ENCODE data around the gene RAB3IL1. TPM values are rescaled to one million over a fixed set of nuclear protein-coding genes. Genes with fewer than 3 reads are reported as not detected.

The RAB3IL1 gene
- total RNA-seq, 3 donors from 2014 or later = 11.7 to 27.9 (median 22.6) TPM

DNA sequence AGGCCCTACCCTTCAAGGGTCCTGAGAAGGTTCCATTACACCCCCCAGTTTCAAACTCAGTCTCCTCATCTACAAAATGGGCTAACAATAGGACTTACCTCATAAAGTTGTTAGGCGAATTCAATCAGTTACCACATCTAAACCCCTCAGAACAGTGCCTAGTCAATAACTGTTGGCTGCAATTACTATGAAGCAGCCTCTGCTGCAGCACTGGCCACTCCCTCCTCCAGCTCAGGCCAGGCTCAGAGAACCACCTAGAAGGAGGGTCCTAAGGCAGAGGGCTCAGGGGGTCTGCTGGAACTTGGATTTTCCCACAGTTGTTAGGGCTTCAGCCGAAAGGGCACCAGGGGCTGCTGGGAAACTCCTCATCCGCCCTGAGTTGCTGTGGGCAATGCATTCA lies 30.7 kb downstream of the RAB3IL1 start:
- no peaks in the 10 kb centered on the region for H3K36me3 ChIP-seq
- H3K27ac ChIP-seq = no peak overlapping the region
- no peak for DNase-seq (ENCODE audit: low spot score in 2 of 2)
- H3K27me3 ChIP-seq = no peaks in the 10 kb centered on the region
- intact Hi-C loops (cut with DNase I; ENCODE audit: low total_unique reads) = loop anchor here (10.0 kb wide), 1 partner anchor 72 kb away; the partner anchor contains the start of gene FADS1
- no peak overlapping the region for H3K4me3 ChIP-seq
- H3K4me1 ChIP-seq = peaks cover 4 to 7% of the 10 kb centered on the region in 2 donors
- TF ChIP-seq CTCF (IDR thresholded peaks at IDR 0.05) (no peak), POLR2A (IDR thresholded peaks at IDR 0.05) (no peak), POLR2AphosphoS5 (IDR thresholded peaks at IDR 0.05) (no peak)
- no peaks in the 10 kb centered on the region for H3K9me3 ChIP-seq

GRCh38 chr11:61885784-61886580 lies 31.4 kb downstream of the RAB3IL1 start:
- H3K36me3 ChIP-seq = no peaks in the 10 kb centered on the region
- H3K9me3 ChIP-seq = no peaks in the 10 kb centered on the region
- no peak for DNase-seq (ENCODE audit: low spot score in 2 of 2)
- H3K27ac ChIP-seq = no peak overlapping the region
- no peaks in the 10 kb centered on the region for H3K27me3 ChIP-seq
- intact Hi-C loops (cut with DNase I; ENCODE audit: low total_unique reads) = loop anchor here (10.0 kb wide), 1 partner anchor 71 kb away; the partner anchor contains the start of gene FADS1
- peaks cover 4 to 7% of the 10 kb centered on the region in 2 donors for H3K4me1 ChIP-seq
- no peak for TF ChIP-seq POLR2AphosphoS5 (IDR thresholded peaks at IDR 0.05)
- no peak for TF ChIP-seq CTCF (IDR thresholded peaks at IDR 0.05)
- no peak for TF ChIP-seq POLR2A (IDR thresholded peaks at IDR 0.05)
- H3K4me3 ChIP-seq = no peak overlapping the region

DNA sequence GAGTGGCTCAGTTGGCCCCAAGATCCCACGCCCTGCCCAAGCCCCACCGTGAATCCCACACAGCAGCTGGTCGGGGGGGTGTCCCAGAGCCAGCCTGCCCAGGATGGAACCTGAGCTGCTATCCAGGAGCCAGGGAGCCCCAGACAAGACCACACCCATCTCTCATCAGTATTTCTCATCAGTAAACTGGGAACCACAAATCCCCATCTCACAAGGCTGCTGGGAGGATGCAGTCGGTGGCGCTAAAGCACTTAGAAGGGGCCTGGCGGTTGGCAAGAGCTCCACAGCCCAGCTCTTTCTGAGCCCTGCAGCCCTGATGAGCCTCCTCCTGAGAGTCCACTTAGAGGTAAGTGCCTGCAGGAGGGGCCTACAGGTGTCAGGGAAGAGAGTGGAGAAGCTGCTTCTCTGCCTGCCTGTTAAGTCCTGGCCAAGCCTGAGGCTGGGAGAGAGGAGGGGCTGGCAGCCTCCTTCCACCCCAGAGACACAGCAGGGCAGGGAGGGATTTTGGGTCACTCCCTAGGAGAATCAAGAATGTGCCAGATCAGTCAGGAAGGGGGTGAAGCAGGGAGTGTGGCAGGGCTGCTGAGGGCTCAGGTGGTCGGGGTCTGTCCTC lies 32.1 kb downstream of the RAB3IL1 start:
- Histone ChIP-seq H3K9me3 (no peaks in the 10 kb centered on the region), H3K4me3 (no peak overlapping the region), H3K36me3 (no peaks in the 10 kb centered on the region), H3K27me3 (no peaks in the 10 kb centered on the region), H3K4me1 (peaks cover 0 to under 1% of the 10 kb centered on the region in 2 donors), H3K27ac (no peak overlapping the region)
- DNase-seq (ENCODE audit: low spot score in 2 of 2) = no peak
- TF ChIP-seq CTCF (IDR thresholded peaks at IDR 0.05) (no peak), POLR2A (IDR thresholded peaks at IDR 0.05) (no peak), POLR2AphosphoS5 (IDR thresholded peaks at IDR 0.05) (no peak)
- intact Hi-C loops (cut with DNase I; ENCODE audit: low total_unique reads) = loop anchor here (10.0 kb wide), 1 partner anchor 70 kb away; the partner anchor contains the start of gene FADS1

- H3K27ac ChIP-seq = no peak overlapping the region
- TF ChIP-seq CTCF (IDR thresholded peaks at IDR 0.05) (no peak), POLR2AphosphoS5 (IDR thresholded peaks at IDR 0.05) (no peak), POLR2A (IDR thresholded peaks at IDR 0.05) (no peak)
- no peaks in the 10 kb centered on the region for H3K9me3 ChIP-seq
- no peaks in the 10 kb centered on the region for H3K4me1 ChIP-seq
- H3K36me3 ChIP-seq = no peaks in the 10 kb centered on the region
- DNase-seq (ENCODE audit: low spot score in 2 of 2) = no peak
- H3K27me3 ChIP-seq = no peaks in the 10 kb centered on the region
- no peak overlapping the region for H3K4me3 ChIP-seq
- intact Hi-C loops (cut with DNase I; ENCODE audit: low total_unique reads) = loop anchor here (10.0 kb wide), 1 partner anchor 69 kb away; the partner anchor contains the start of gene FADS1
These were observed 33.4 kb downstream of the RAB3IL1 start for GRCh38 chr11:61883947-61884346.

DNA sequence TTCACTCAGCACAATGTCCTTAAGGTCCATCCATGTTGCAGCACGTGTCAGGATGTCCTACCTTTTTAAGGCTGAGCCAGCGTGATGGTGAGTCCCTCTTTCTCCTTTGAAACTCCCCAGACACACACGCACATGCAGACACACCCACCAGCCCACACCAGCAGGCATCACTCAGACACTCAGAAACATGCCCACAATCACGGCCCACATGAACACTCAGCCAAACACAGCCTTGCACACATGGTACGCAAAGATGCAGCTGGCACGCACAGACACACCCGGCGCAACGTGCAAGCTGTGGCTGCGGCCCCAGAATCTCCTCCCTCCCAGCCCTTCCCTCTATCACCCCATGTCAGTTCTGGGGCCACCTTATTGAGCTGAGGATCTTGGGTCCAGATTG lies 34.0 kb downstream of the RAB3IL1 start:
- Histone ChIP-seq H3K4me1 (no peaks in the 10 kb centered on the region), H3K27ac (no peak overlapping the region), H3K27me3 (no peaks in the 10 kb centered on the region), H3K36me3 (no peaks in the 10 kb centered on the region), H3K9me3 (no peaks in the 10 kb centered on the region), H3K4me3 (no peak overlapping the region)
- intact Hi-C loops (cut with DNase I; ENCODE audit: low total_unique reads) = loop anchor here (10.0 kb wide), 1 partner anchor 69 kb away; the partner anchor contains the start of gene FADS1
- DNase-seq (ENCODE audit: low spot score in 2 of 2) = no peak
- TF ChIP-seq POLR2A (IDR thresholded peaks at IDR 0.05) = no peak
- no peak for TF ChIP-seq POLR2AphosphoS5 (IDR thresholded peaks at IDR 0.05)
- no peak for TF ChIP-seq CTCF (IDR thresholded peaks at IDR 0.05)

Measured in breast epithelium (tissue), 4 donors.